ENCODE results near the gene POT1.
A peak's percentile ranks its signal among the peaks of the same experiment; 100 is the strongest.
"Not testable (repeated sequence)": the region's sequence is repeated elsewhere in the genome, so short reads cannot be mapped to it uniquely, and the experiment has no call there.

POT1 gene, protein sequence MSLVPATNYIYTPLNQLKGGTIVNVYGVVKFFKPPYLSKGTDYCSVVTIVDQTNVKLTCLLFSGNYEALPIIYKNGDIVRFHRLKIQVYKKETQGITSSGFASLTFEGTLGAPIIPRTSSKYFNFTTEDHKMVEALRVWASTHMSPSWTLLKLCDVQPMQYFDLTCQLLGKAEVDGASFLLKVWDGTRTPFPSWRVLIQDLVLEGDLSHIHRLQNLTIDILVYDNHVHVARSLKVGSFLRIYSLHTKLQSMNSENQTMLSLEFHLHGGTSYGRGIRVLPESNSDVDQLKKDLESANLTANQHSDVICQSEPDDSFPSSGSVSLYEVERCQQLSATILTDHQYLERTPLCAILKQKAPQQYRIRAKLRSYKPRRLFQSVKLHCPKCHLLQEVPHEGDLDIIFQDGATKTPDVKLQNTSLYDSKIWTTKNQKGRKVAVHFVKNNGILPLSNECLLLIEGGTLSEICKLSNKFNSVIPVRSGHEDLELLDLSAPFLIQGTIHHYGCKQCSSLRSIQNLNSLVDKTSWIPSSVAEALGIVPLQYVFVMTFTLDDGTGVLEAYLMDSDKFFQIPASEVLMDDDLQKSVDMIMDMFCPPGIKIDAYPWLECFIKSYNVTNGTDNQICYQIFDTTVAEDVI

DNA sequence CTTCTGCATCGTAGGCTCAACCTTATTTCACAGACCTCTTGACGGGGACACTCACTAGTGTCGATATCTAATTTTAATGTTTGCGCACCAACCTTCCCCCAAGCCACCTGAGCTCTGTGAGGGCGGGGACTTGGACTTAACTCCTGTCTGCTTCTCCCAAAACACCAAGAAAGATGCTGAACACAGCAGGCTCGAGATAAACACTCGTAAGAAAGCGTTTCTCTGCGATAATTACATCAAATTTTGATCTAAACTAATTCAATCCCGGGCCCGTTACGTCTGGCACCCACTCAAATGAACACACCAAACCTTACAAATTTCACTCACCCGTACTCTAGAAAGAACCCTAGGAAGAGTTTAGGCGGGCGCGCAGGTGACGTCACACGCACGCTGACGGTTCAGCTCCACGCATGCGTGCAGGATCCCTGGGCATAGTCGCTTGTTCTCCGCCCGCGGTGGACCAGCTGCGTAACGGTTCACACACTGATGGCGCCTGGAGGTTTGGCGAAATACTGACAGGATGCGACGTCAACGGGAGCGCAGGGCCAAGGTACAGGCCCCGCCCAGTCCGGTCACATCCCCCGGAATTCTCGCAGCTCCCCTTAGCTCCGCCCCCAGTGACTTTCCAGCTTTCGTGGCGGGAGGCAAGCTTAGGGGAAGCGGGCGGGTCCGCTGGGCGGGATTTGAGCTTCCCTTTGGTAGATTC lies at the start of gene POT1:
Gene POT1, minus strand, starts transcription at position 359 of the 706 bp plus-strand sequence. CDS start 32,652 bp downstream, outside the sequence.
- peak; percentile 98 for DNase-seq

DNA sequence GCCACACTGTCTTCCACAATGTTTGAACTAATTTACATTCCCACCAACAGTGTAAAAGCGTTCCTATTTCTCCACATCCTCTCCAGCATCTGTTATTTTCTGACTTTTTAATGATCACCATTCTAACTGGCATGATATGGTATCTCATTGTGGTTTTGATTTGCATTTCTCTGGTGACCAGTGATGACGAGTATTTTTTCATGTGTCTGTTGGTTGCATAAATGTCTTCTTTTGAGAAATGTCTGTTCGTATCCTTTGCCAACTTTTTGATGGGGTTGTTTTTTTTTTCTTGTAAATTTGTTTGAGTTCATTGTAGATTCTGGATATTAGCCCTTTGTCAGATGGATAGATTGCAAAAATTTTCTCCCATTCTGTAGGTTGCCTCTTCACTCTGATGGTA lies 45.5 kb upstream of the POT1 start:
- DNase-seq = not testable (repeated sequence)

DNA sequence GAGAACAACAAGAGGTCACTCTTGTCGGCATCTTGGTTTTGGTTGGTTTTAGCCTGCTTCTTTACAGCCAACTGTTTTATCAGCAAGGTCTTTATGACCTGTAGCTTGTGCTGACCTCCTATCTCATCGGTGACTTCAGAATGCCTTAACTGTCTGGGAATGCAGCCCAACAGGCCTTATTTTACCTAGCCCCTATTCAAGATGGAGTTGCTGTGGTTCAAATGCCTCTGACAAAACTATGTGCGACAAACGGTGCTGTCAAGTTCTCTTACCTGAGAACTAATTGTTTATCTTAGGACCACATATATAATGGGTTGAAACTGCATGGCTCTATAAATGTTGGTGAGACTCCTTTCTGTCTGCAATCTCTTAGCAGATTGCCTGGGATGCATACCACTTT lies 35.9 kb upstream of the POT1 start:
- DNase-seq = no peak

DNA sequence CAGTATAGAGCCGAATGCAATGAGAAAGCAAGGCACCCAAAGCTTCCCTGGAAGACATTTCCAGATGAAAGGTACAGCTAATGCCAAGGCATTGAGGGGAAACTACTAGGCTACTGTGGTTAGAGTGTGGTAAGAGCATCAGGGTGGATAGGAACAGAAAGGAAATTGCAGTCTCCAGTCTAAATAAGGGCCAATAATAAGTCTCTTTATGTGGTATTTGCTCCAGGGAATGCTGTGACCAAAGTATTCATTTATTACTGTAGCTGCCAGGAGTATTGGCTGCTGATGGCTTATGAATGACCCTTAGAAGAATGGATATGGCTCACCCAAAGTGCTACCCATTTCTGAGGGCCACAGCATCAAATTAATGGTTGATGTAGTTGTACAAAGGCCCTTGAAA lies 30.1 kb upstream of the POT1 start:
- DNase-seq = no peak

DNA sequence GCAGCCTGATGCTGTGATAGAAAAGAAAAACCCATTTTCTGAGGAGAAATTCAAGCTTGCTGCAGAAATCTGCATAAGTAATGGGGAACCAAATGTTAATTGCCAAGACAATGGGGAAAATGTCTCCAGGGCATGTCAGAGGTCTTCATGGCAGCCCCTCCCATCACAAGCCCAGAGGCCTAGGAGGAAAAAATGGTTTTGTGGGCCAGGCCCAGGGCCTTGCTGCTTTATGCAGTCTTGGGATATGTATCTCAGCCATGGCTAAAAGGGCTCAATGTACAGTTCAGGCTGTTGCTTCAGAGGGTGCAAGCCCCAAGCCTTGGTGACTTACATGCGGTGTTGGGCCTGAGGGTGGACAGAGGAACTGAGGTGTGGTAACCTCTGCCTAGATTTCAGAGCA lies 28.3 kb upstream of the POT1 start:
- not testable (repeated sequence) for DNase-seq

- no peak for DNase-seq
Measured at GRCh38 chr7:124956160-124956559, 26.5 kb upstream of the POT1 start.

DNA sequence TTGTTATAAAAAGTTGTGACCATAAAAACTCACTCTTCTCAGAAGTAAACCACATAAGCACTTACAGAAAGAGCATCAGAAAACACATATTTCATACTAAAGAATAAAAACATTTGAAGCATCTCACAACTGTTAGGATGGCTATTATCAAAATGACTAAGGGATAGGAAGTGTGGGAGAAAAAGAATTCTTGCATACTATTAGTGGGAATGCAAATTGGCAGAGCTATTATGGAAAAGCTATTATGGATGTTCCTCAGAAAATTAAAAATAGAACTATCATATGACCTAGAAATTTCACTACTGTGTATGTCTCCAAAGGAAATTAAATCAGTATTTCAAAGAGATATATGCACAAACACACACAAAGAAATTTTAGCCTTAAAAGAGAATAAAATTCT lies 25.2 kb upstream of the POT1 start:
- no peak for DNase-seq

- DNase-seq = no peak
Measured at GRCh38 chr7:124945680-124946079, 16.1 kb upstream of the POT1 start.

DNA sequence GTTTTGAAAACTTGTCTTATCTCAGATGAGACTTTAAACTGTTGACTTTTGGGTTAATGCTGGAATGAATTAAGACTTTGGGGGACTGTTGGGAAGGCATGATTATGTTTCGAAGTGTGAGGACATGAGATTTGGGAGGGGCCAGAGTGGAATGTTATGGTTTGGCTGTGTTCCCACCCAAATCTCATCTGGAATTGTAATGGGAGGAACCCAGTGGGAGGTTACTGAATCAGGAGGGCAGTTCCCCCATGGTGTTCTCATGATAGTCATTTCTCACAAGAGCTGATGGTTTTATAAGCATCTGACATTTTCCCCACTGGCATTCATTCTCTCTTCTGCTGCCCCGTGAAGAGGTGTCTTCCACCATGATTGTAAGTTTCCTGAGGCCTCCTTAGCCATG lies 13.8 kb upstream of the POT1 start:
- no peak for DNase-seq

GRCh38 chr7:124942399-124942798 lies 12.8 kb upstream of the POT1 start:
- no peak for DNase-seq

- no peak for DNase-seq
Measured at GRCh38 chr7:124940306-124940705, 10.7 kb upstream of the POT1 start.

- DNase-seq = no peak
Measured at GRCh38 chr7:124938128-124938527, 8.5 kb upstream of the POT1 start.

DNA sequence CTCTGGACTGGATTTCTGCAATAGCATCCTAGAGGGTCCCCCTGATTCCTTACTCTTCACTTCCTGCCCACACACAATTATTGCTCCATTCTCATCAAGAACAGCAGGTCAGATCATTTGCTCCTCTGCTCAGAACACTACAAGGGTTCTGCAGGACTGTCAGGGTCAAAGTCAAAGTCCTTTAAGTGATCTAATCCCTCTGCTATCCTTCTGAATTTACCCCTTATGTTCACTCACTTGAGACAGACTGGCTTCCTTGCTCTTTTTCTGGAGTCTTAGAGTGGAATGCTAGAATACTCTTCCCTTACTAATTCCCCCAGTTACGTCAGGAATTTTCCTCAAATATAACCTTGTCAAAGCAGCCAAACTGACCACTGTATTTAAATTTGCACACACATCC lies 7.5 kb upstream of the POT1 start:
- DNase-seq = no peak

DNA sequence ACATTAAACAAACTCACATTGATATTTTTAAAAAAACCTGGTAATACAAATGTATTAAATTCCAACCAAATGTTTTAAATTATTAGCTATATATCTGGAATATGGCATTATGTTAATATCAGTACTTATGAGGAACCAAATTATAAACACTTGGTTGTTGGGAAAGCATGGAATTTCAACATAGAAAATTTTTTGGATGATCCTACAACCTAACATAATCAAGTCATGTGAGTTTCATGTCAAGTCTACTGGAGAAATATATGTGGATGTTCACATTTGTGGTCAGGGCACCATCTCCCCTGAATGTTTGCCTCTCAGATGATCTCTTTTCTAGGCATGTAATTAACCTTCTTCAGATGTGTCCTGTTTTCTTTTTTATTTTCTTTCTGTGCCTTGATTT lies 5.2 kb upstream of the POT1 start:
- DNase-seq = no peak

- no peak for DNase-seq
Measured at GRCh38 chr7:124930655-124931597, 1.3 kb upstream of the POT1 start.

DNA sequence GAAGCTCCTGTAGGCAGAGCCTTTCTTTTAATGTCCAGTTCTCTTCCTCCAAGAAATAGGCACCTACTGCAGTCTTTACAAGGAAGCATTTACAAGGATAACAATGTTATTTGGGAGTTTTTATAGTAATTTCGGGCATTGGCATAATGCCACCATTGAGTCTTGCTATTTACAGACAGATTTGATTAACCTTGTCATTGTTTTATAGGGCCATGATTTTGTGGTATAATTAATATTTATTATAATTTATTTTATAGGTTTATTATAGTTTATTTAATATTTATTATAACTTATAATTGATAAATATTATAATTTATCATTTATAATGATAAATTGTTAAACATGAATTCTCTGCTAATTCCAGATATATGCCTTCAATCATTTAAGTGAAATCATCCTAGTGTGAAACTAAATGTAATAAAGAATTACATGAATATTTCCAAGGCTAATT lies 573 bp upstream of the POT1 start:
- no peak for DNase-seq

DNA sequence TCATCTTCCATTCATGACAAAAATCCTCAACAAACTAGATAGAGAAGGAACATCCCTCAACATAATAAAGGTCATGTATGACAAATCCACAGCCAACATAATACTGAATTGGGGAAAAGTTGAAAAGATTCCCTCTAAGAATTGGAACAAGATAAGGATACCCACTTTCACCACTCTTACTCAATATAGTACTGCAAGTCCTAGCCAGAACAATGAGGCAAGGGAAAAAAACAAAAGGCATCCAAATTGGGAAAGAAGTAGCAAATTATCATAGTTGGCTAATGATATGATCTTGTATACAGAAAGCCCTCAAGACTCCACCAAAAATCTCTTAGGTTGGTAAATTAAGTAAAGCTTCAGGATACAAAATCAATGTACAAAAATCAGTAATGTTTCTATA lies 4.7 kb downstream of the POT1 start:
- no peak for DNase-seq

- no peak for DNase-seq
Measured at GRCh38 chr7:124922200-124922599, 7.4 kb downstream of the POT1 start.

DNA sequence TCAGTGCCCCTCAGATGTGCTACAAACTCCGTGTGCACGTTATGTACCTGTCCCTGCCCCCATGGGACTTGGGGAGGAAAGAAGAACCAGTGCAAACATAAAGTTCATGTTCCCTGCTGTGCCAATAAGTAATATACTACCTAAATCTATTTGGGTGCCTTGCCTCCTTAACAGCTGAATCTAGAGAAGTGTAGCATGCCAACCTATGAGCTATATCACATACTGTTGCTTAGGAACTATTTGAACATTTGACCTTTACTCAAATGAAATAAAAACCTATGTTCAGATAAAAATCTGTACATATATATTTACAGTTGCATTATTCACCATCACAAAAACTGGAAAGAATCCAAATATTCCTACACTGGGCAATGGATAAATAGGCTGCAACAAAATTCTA lies 9.8 kb downstream of the POT1 start:
- no peak for DNase-seq

DNA sequence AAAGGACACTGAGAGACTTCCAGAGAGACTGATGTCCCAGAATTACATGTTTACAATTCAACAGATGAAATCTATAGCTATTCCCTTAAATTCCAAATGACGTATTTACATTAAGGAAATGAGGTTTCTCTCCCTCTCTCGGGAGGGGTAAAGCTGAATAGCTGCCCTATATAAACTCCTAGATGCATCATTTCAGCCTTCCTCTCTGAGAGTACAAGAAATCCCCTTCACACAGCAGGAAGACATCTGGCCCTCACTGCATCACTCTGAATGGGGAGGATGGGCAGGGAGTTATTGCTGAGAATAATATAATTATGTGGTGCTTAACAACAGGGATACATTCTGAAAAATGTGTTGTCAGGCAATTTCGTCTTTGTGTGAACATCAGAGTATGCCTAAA lies 11.0 kb downstream of the POT1 start:
- no peak for DNase-seq

DNA sequence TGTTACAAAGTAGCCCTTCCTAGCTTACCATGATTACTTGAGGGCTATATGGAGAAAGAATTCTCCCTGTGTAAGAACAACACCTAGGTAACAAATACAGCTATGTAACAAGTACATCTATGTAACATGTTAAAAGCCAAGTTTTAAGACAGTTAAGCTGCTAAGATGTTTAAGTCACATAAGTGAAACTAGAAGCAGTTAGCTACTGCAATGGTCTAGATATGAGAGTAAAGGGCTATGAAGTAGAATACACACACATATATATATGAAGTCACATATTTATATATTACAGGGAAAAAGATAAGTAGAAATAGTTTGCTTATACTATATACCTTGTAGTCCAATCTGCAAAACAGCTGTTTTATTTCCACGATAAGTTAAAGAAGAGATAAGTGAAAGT lies 14.4 kb downstream of the POT1 start:
- no peak for DNase-seq

GRCh38 chr7:124914298-124914697 lies 15.3 kb downstream of the POT1 start:
- no peak for DNase-seq

GRCh38 chr7:124912972-124913371 lies 16.7 kb downstream of the POT1 start:
- no peak for DNase-seq

Data from NCI-H1105 treated with DMSO at 0.1 percent for 48 hours (cell line).